Adrenal gland (tissue), 5 donors: ENCODE results near the gene HPS1.

Experiments
- CTCF ChIP-seq, 6 experiments: fragments of 450-650 bp in 4 of 6; fragments of 200-600 bp in 2 of 6; sonication (generic) in 1 of 6; IDR thresholded peaks; 1 replicate in 5 of 6; 2 replicates in 1 of 6; pipeline versions ENCODE4 v1.5.1 to v1.8.0; 2016 to 2021; ENCODE audit warnings: antibody characterized with exemption in 6 of 6, mild to moderate bottlenecking in 2 of 6, moderate library complexity in 1 of 6
- POLR2A ChIP-seq, 2 donors: fragments of 450-650 bp; IDR thresholded peaks; one replicate each; pipeline ENCODE4 v1.6.1; 2017; ENCODE audit warnings: antibody characterized with exemption in 2 of 2, mild to moderate bottlenecking in 2 of 2, moderate library complexity in 1 of 2
- donor health status: DM: no; HTN: no; CAD: no.

- TF ChIP-seq CTCF (IDR thresholded peaks at IDR 0.05) (no peak), POLR2A (IDR thresholded peaks at IDR 0.05) (no peak)
Observed at GRCh38 chr10:98403812-98404504, 42.8 kb downstream of the HPS1 start.
